ENCODE results near the gene KIF24.
"Not testable (repeated sequence)": the region's sequence is repeated elsewhere in the genome, so short reads cannot be mapped to it uniquely, and the experiment has no call there.

Gene KIF24, protein sequence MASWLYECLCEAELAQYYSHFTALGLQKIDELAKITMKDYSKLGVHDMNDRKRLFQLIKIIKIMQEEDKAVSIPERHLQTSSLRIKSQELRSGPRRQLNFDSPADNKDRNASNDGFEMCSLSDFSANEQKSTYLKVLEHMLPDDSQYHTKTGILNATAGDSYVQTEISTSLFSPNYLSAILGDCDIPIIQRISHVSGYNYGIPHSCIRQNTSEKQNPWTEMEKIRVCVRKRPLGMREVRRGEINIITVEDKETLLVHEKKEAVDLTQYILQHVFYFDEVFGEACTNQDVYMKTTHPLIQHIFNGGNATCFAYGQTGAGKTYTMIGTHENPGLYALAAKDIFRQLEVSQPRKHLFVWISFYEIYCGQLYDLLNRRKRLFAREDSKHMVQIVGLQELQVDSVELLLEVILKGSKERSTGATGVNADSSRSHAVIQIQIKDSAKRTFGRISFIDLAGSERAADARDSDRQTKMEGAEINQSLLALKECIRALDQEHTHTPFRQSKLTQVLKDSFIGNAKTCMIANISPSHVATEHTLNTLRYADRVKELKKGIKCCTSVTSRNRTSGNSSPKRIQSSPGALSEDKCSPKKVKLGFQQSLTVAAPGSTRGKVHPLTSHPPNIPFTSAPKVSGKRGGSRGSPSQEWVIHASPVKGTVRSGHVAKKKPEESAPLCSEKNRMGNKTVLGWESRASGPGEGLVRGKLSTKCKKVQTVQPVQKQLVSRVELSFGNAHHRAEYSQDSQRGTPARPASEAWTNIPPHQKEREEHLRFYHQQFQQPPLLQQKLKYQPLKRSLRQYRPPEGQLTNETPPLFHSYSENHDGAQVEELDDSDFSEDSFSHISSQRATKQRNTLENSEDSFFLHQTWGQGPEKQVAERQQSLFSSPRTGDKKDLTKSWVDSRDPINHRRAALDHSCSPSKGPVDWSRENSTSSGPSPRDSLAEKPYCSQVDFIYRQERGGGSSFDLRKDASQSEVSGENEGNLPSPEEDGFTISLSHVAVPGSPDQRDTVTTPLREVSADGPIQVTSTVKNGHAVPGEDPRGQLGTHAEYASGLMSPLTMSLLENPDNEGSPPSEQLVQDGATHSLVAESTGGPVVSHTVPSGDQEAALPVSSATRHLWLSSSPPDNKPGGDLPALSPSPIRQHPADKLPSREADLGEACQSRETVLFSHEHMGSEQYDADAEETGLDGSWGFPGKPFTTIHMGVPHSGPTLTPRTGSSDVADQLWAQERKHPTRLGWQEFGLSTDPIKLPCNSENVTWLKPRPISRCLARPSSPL (N-terminal part only)

DNA sequence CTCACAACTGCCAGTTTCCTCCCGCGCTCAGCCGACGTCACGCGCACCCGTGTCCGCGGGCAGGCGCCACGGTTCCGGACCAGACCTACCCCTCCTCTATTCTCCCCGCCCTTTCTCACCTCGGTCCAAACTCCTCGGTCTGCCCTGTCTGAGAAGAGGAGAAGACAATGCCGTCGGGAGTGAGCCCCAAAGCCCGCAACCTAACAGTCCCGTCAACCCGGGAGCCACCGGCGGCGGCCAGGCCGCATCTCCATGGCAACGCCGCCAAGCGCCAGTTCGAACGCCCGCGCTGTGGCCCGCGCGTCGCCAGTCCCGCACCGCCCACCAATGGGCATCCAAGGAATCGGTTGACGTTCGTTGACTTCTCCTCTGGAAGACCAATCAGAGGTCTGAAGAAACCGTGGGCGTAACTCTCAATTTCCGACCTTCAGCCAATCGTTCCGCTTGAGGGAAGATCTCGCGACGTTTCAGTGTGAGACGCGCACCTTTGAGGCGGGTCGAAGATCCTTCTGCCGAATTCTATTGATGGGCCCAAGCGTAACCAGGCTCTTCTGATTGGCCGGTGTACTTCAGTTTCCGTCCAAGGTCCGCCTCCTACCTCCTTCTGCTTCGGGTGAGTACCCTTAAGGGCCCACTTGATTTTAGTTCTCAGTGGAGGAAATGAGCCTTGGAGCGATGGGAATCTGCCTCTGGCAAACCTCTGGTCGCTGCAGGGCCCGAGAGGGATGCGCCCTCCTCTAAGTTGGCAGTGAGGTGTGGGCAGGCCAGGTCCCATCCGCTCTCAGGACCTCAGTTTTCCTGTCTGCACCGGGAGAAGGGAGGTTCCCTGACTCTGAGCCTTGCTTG lies at the start of gene KIF24, which contains the start of gene NUDT2:
TSS of gene KIF24 (minus strand) at position 282 of the 846 bp plus-strand sequence. CDS start 17,922 bp downstream, outside the sequence.
TSS of gene NUDT2 (plus strand) at position 583 of the 846 bp plus-strand sequence. CDS start 9,471 bp downstream, outside the sequence.
- DNase-seq = peak; percentile 100

DNA sequence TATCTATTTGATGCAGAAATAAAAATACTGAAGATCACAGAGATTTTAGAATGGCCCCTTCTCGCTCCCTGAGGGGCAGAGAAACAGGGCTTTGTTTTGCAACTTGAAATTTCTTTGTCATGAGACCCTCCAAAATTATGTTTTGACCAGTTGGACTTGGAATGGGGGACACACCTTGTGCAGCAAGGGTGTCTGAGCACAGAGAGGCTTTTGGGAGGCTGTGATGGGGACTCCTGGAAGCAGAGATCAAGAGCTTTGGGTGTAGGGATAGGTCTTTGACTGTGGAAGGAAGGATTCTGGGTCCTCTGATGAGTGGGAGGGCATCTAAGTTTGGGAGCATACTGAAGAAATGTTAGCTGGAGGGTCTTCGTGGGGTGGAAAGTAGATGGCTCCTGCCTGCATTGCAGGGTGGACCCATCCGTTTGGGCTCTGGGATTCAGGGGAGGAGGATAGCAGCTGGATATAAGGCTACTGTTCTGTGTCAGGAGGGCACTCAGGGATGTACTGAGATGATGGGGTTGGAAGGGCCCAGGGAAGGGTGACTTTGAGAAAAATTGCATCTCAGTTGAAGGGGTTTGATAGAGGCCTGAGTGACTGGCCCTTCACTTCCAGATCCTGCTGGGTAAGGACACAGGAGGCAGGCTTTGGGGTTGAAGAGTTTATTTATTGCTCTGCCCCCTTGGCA lies 49.5 kb upstream of the KIF24 start:
- DNase-seq = no peak

DNA sequence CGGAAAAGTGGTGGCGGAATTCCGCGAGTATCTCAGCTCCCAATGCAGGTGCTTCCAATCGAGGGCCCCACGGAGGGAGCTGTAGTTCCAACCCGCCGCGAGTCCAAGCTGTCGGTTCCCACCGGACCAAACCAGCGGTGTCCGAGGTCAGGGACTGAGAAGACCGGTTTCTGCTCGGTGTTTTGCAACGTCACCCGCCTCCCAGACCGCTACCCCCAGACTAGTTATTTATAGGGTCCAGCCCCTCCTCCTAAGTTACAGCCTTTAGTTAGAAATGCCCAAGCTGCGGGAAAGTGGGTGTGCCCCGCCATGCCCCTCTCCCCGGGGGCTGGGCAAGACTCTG lies 48.3 kb upstream of the KIF24 start:
- peak; percentile 13 for DNase-seq

DNA sequence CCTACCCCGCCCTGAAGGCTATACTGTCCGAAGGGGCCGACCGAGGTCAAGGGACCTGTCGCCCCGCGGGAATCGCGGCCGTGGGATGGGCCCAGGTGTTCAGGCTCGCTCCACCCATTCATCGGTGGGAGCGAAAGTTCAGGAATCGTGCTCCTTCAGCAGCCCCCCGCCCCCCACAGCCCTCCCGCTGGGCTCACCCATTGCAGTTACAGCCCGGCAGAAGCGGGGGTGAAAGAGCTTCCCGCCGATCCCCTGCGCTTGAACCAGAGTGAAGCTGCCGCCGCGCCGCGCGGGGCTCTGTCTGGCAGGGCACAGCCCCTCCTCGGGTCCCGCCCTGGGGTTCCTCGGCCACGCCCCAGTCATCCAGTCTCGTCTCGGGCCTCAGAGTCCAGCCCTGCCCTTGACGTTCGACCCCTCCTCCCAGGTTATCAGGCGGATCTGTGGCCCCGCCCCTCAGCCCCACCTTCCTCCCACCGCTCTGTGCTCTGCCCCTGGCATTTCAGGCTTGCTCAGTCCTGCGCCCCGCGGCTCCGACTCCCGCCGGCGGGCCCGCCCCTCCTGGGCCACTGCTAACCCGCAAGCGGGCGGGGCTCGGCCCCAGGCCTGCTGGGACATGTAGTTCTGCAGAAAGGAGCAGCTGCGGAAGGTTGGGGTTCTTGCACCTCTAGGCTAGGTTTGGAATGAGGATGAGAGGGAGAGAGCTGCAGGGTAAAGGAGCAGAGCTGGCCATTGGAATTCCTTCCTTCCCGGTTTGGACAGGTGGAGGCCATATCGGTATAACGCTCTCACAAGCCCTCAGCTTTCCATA lies 47.7 kb upstream of the KIF24 start, which contains the start of gene MYORG:
TSS of gene MYORG (minus strand) at position 303 of the 808 bp plus-strand sequence. CDS start 3,955 bp downstream, outside the sequence.
- peak; percentile 90 for DNase-seq

DNA sequence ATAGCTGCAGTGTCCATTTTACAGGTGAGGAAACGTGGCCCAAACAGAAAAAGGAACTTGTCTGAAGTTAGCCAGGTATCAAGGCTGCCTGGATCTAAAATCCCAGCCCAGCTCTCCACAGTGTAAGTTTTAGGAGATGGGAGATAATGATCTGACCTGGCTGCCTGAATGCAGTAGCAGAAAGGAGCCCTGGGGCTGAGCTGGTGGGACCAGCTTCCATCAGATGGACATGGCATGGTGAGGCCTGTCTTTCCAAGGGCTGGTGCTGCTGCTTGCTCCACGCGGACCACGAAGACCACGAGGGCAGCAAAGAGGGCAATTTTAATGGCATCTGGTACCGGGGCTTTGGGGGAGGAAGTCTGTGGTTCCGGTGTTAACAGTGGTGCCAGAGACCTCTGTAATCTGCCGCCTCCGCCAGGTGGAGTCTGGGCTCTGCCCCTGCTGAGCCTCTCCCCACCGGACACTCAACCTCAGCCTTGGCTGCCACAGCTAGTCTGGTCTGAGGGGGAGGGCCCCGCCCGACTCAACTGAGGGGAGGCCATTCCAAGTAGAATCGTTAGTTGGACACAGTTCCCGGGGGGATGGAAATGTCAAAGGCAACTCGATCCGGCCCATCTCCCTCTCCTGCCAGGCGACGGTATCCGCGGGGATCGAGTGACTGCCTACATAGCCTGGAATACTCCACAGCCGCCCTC lies 47.0 kb upstream of the KIF24 start:
- DNase-seq = no peak

DNA sequence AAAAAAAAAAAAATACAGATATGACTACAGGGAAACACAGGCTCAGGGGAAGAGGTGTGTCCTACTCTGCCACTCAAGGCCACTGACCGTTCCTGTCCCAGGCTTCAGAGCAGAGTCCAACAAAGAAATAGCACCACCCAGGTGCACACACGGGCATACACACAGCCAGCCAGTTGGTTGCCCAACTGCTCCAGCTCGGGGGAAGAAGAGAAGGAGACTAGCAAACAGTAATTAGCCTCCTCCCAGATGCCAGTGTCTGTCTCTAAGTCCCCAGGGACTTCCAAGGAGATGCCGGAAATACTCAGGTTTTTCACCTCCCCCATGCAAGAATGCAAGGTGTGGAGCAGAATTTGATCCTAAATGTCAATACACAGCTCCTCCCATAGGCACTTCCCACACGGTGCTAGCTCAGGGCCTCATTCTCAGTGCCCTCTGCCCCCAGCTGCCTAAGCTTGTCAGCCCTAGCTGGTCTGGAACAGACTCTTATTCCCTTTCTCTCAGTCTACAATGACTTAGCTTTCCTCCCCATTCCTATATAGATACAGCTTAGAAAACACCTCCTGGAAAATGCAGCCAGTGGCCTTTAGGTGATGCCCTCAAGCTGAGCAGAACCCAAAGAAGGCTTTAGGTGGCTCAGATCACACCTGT lies 46.0 kb upstream of the KIF24 start:
- no peak for DNase-seq

DNA sequence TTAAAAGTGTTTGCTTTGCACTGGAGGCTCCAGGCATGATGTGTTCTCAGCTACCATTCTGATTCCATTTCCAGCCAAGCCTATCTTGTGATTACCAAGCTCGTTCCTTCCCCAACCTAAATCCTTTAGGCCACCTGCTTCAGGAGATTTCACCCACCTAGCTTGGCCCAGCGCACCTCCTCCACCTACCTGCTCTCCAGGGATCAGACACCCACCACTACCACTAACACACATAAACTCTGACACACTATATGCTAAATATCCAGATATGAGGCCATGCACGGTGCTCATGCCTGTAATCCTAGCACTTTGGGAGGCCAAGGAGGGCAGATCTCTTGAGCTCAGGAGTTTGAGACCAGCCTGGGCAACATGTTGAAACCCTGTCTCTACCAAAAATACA lies 45.3 kb upstream of the KIF24 start:
- DNase-seq = no peak

DNA sequence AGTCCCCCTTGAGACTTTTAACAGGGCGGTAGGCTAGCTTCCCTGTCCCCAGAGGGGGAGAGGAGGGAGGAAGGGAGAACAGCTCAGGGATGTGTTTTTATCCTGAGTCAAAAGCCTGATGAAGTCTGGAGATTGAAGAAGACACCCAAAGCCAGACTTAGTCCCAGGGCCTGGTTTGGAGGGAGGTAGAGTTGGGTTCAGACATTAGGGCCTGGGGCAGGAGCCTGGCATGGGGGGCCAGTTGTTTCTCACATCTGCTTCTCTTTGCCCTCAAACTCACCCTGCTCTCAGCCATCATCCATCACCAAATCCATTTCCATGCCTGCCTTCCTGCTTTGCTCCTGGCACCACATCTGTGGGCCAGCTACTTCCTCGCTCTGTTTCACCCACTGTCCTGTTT lies 44.7 kb upstream of the KIF24 start:
- no peak for DNase-seq

DNA sequence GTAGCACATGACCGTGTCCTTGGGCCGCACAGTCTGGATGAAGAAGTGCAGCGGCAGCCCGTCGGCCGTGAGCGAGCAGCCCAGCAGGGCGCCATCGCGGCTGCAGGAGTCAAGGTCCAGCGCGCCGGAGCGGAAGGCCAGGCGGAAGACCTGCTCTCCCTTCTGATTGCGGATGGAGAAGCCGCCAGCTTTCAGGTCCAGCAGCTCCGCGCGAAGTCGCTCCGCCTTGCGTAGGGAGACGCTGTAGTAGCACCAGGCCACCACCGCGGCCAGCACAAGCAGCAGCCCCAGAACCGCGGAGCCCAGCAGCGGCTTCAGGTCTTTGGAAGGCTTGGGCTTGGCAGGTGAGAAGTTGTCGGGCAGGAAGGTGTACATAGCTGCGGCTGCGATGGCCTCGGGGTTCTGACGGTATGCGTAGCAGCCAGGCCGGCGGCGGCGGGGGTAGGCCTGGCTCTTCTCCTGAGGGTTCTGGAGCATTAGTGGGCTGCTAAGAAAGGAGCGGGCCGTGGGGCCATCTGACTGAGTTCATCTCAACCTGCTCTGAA lies 43.5 kb upstream of the KIF24 start:
- DNase-seq = no peak

DNA sequence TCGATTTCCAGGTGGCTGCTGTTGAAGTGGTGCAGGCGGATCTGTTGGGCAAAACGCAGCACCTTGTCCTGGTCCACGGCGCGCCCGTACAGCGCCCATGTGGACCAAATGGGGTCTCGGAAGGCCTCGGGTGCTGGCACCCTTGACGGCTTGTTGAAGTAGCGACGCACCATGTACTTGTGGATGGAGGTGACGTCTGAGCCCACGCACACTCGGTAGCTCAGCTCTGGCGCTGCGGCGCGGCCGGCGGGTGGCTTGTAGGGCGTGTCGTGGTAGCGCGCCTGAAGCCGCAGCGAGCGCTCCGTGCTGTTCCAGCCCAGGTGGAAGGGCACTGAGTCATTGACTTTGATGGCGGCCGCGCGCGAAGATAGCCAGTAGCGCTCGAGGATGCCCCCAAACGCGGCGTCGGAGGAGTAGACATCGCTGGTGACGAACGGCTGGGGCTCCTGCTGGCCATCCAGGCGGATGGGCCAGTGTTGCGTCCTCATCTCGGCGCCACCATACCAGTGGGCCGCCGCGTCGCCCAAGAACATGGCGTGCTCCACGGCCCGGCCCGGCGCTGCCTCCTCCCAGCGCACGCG lies 42.9 kb upstream of the KIF24 start:
- DNase-seq = no peak

DNA sequence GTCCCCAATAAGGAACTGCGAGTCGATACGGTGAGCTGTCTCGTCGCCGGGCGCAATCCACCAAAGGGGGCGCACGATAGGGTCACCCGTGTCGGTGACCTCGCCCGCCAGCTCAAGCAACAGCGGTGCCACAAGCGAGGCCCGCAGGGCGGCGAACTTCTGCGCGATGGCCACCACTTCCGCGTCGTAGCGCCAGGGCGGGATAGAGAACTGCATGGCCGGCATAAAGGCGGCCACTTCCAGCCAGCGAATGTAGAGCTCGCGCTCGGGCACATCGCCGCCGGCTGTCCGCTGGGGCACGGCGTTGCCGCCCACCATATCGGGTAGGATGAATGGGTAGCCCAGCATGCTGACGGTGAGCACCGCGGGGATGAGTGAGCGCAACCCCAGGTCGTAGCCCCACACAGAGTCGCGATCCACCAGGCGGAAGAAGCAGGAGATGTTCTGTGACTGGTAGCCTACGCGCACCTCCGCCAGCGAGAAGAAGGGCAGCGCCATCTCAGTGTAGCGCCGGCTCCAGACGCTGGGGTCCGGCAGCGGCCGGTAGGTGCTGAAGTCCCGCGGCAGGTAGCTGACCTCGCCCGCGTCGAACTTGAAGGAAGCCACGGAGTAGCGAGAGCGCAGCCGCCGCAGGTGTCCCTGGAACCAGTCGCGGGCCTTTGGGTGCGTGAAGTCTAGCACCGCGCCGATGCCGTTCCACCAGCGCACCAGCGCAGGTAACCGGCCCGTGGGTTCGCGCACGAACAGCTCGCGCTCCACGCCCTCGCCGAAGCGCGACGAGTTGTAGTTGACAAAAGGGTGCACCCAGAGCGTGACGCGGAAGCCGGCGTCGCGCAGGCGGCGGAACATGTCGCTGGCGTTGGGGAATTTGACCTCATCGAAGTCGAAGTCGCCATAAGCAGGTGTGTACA lies 42.2 kb upstream of the KIF24 start:
- no peak for DNase-seq

DNA sequence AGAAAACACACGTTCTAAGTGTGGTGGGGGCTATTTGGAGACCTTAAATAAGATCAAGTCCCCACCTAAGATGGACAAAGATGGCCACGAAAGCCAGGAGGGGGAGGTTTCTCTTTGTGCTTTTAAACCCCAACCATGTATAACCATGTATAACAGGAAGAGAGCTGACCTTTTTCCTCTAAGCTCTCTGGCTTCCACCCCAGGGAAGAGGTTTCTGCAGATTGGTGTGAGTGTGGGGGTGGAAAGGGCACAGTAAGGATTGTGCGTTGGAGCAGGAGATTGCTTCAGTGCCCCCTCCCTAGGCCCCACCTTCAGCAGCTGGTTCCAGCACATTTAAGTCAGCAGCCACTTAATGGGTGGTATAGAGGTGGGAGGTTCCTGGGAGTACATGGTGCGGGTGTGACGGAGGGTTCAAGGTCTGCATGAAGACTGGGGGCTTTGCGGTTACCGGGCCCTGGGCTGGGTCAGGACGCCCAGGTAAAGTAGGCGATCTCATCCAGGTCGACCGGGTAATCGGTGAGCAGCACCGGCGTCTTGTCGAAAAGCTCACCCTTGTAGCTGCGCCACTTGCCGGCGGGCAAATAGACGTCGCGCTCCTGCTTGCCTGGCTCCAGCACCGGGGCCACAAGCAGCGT lies 41.4 kb upstream of the KIF24 start:
- no peak for DNase-seq

DNA sequence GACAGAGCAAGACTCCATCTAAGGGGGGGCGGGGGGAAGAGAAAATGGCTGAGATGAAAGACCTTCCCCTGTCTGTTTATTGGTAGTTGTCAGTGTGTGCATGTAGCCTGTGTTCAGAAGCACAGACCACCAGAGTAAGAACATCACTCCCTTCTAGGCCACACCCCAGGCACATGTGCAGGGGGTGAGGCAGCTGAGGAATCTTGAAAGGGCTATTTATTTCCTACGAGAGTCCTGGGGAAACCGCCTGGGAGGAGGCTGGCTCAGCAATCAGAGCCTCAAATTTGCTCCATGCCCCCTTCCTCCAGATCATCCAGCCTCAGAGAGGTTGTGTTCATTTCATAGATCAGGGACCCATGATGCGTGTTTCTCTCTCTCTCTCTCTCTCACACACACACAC lies 40.6 kb upstream of the KIF24 start:
- no peak for DNase-seq

DNA sequence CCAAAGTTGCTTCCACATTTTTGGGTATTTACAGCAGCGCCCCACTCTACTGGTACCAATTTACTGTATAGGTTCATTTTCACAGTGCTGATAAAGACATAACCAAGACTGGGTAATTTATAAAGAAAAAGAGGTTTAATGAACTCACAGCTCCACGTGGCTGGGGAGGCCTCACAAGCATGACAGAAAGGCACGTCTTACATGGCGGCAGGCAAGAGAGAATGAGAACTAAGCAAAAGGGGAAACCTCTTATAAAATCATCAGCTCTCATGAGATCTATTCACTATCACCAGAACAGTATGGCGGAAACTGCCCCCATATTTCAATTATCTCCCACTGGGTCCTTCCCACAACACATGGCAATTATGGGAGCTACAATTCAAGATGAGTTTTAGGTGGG lies 39.7 kb upstream of the KIF24 start:
- not testable (repeated sequence) for DNase-seq

DNA sequence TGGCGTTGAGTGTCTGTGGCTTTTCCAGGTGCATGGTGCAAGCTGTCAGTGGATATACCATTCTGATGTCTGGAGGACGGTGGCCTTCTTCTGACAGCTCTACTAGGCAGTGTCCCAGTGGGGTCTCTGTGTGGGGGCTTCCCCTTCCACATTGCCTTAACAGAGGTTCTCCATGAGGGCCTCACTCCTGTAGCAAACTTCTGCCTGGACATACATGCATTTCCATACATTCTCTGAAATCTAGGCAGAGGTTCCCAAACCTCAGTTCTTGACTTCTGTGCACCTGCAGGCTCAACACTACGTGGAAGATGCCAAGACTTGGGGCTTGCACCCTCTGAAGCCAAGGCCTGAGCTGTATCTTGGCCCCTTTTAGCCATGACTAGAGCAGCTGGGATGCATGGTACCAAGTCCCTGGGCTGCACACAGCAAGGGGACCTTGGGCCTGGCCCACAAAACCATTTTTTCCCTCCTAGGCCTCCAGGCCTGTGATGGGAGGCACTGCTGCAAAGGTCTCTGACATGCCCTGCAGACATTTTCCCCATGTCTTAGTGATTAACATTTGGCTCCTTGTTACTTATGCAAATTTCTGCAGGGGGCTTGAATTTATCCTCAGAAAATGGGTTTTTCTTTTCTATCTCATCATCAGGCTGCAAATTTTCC lies 38.8 kb upstream of the KIF24 start:
- DNase-seq = not testable (repeated sequence)

DNA sequence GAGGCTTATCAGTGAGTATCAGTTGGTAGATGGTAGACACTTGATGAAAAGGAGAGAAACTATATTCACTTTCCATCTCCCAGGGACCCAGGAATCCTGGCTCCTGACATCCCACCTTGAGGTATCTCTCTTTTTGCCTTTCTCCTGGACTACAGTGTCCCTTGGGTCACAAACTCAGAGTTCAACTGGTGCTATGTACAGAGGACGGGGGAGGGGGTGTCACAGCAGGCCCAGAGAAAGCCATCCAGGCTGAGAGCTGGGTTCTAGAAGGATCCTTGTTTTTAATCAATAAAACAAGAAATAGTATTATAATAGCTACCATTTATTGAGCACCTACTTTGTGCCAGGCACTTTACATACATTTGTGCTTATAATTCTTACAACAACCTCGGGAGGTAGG lies 37.3 kb upstream of the KIF24 start:
- no peak for DNase-seq
